Measurements from ENCODE around the gene MYO15B.

DNA sequence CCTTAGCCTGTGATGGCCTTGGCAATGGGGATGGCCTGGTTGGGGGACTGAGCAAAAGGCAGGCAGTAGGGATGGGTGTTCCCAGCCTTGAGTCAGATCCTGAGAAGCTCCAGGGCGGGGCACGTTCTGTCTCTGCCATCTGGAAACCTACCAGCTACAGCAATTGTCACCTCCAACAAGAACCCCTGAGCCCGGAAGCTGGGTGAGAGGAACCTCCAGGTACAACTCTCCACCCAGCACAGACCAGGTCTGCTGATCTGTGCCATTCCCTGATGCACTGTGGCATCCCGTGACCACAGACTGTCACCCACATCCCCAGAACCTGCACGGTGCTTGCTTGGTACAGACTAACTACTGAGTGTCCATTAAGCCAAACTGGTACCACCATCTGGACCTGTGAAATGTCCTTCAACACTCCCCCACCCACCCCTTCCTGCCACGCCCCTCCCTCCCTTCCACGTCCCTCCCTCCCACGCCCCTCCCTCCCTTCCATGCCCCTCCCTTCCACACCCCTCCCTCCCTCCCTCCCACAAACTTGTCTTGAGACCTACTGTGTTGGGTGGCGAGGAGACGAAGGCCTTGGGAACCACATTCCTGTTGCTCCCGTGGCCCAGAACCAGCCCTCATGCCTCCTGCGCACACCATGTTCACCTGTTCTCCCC is 16.6 kb downstream of the MYO15B start:
- TF ChIP-seq, protein P1, sequence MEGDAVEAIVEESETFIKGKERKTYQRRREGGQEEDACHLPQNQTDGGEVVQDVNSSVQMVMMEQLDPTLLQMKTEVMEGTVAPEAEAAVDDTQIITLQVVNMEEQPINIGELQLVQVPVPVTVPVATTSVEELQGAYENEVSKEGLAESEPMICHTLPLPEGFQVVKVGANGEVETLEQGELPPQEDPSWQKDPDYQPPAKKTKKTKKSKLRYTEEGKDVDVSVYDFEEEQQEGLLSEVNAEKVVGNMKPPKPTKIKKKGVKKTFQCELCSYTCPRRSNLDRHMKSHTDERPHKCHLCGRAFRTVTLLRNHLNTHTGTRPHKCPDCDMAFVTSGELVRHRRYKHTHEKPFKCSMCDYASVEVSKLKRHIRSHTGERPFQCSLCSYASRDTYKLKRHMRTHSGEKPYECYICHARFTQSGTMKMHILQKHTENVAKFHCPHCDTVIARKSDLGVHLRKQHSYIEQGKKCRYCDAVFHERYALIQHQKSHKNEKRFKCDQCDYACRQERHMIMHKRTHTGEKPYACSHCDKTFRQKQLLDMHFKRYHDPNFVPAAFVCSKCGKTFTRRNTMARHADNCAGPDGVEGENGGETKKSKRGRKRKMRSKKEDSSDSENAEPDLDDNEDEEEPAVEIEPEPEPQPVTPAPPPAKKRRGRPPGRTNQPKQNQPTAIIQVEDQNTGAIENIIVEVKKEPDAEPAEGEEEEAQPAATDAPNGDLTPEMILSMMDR (IDR thresholded peaks at IDR 0.05; ENCODE audit: insufficient read depth, low read length), result no peak
- TF ChIP-seq, protein P2, sequence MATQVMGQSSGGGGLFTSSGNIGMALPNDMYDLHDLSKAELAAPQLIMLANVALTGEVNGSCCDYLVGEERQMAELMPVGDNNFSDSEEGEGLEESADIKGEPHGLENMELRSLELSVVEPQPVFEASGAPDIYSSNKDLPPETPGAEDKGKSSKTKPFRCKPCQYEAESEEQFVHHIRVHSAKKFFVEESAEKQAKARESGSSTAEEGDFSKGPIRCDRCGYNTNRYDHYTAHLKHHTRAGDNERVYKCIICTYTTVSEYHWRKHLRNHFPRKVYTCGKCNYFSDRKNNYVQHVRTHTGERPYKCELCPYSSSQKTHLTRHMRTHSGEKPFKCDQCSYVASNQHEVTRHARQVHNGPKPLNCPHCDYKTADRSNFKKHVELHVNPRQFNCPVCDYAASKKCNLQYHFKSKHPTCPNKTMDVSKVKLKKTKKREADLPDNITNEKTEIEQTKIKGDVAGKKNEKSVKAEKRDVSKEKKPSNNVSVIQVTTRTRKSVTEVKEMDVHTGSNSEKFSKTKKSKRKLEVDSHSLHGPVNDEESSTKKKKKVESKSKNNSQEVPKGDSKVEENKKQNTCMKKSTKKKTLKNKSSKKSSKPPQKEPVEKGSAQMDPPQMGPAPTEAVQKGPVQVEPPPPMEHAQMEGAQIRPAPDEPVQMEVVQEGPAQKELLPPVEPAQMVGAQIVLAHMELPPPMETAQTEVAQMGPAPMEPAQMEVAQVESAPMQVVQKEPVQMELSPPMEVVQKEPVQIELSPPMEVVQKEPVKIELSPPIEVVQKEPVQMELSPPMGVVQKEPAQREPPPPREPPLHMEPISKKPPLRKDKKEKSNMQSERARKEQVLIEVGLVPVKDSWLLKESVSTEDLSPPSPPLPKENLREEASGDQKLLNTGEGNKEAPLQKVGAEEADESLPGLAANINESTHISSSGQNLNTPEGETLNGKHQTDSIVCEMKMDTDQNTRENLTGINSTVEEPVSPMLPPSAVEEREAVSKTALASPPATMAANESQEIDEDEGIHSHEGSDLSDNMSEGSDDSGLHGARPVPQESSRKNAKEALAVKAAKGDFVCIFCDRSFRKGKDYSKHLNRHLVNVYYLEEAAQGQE (IDR thresholded peaks at IDR 0.05; ENCODE audit: insufficient replicate concordance, low read depth), result no peak
- TF ChIP-seq POLR2AphosphoS5 (IDR thresholded peaks at IDR 0.05; ENCODE audit: low read depth), result no peak
